Mesothelial cell of epicardium (in vitro differentiated cells): ENCODE measurements around the gene FGF10. TPM values are rescaled to one million over a fixed set of nuclear protein-coding genes. Genes with fewer than 3 reads are reported as not detected.

Experiments
- DNase-seq, 2 experiments: peaks; one replicate each; pipeline ENCODE4 v3.0.0; 2021; ENCODE audit warnings: low spot score in 2 of 2; ENCODE audit not compliant: unreplicated experiment in 2 of 2
- H3K27ac Mint-ChIP-seq: 2 replicates; pipeline ENCODE4 v1.8.0; 2021; ENCODE audit warnings: mixed read lengths
- H3K27me3 Mint-ChIP-seq: 2 replicates; pipeline ENCODE4 v1.8.0; 2021; ENCODE audit warnings: low read depth, mixed read lengths
- H3K36me3 Mint-ChIP-seq: 2 replicates; pipeline ENCODE4 v1.8.0; 2021; ENCODE audit warnings: mixed read lengths
- H3K4me1 Mint-ChIP-seq: 2 replicates; pipeline ENCODE4 v1.8.0; 2021; ENCODE audit warnings: mixed read lengths
- H3K4me3 Mint-ChIP-seq: 2 replicates; pipeline ENCODE4 v1.8.0; 2021; ENCODE audit warnings: mild to moderate bottlenecking, moderate library complexity, mixed read lengths
- H3K9me3 Mint-ChIP-seq: 2 replicates; pipeline ENCODE4 v1.8.0; 2021; ENCODE audit warnings: mixed read lengths
- total RNA-seq: library from RNA; stranded (reverse); gene quantifications from 3 replicates; pipeline ENCODE4 v1.2.1, GENCODE V29; 2021
- TF ChIP-seq, protein P1 (sequence below): fragments of 200-600 bp; sonication (generic); IDR thresholded peaks from one replicate; pipeline ENCODE4 v1.5.0; 2021; ENCODE audit warnings: antibody characterized with exemption; ENCODE audit not compliant: unreplicated experiment

FGF10 gene
- total RNA-seq, 1 donor from 2014 or later: 0.31 TPM

DNA sequence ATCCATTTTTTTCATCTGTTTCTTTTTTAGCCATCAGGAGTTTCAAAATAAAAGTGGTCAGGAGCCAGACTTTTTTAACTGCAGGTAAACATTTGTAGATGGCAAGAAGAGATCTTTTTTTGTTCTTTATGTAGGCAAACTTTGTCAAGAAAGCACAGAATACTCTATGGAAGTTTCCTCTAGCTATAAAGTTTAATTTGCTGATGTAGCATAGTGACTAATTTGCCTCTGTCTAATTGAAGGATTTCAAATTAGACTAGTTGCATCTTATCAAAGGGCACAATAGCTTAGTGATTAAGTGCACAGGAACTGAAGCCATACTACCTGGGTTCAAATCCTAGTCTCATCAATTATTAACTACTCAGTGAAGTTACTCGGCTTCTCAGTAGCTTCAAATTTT, 22.0 kb downstream of the FGF10 start:
- TF ChIP-seq, protein P1, sequence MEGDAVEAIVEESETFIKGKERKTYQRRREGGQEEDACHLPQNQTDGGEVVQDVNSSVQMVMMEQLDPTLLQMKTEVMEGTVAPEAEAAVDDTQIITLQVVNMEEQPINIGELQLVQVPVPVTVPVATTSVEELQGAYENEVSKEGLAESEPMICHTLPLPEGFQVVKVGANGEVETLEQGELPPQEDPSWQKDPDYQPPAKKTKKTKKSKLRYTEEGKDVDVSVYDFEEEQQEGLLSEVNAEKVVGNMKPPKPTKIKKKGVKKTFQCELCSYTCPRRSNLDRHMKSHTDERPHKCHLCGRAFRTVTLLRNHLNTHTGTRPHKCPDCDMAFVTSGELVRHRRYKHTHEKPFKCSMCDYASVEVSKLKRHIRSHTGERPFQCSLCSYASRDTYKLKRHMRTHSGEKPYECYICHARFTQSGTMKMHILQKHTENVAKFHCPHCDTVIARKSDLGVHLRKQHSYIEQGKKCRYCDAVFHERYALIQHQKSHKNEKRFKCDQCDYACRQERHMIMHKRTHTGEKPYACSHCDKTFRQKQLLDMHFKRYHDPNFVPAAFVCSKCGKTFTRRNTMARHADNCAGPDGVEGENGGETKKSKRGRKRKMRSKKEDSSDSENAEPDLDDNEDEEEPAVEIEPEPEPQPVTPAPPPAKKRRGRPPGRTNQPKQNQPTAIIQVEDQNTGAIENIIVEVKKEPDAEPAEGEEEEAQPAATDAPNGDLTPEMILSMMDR: no peak
- H3K36me3 Mint-ChIP-seq: no peaks in the 10 kb centered on the region
- no peak overlapping the region for H3K4me3 Mint-ChIP-seq
- H3K27me3 Mint-ChIP-seq: peaks cover 5% of the 10 kb centered on the region
- H3K27ac Mint-ChIP-seq: no peak overlapping the region
- H3K9me3 Mint-ChIP-seq: no peaks in the 10 kb centered on the region
- H3K4me1 Mint-ChIP-seq: peaks cover 6% of the 10 kb centered on the region
- no peak for DNase-seq

DNA sequence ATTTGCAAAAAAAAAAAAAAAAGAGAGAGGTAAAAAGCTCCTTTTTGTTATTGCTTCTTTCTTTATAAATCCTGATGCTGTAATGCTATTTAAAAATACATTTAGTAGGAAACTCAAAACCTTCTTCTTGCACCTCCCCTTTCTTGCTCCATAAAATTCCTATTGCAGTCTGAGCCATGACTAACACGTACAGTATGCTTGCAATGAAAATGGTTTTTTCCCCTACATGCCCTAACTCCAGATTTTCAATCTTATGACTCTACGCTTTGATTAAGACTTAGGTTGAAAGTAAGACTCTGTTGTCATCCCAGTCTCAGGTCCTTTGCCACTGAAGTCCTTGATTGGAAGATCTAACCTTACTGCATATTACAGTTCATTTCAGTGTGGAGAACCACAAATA, 23.9 kb downstream of the FGF10 start:
- Mint-ChIP-seq H3K4me1 (peaks cover 6% of the 10 kb centered on the region), H3K9me3 (no peaks in the 10 kb centered on the region), H3K27ac (no peak overlapping the region), H3K4me3 (no peak overlapping the region), H3K27me3 (peaks cover 5% of the 10 kb centered on the region), H3K36me3 (no peaks in the 10 kb centered on the region)
- TF ChIP-seq, protein P1: no peak
- DNase-seq: no peak

DNA sequence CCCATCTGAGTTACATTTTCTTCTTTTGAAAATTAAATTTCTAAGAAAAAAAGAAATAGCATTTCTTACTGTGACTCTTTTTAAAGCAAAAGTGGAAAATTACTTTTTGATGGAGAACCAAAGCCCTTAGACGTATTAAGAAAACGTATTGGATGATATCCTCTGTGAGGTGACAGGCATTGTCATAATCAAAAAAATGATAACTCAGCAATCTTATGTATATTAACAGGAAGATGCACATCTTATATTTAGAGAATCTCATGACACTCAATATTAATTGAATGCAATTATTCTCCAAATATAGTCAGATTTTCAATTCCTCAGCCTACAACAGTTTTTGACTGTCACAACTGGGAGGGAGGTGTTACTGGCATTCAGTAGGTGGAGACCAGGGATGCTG, 25.1 kb downstream of the FGF10 start:
- H3K27me3 Mint-ChIP-seq: peaks cover 5% of the 10 kb centered on the region
- H3K4me3 Mint-ChIP-seq: no peak overlapping the region
- H3K36me3 Mint-ChIP-seq: no peaks in the 10 kb centered on the region
- no peaks in the 10 kb centered on the region for H3K9me3 Mint-ChIP-seq
- no peak overlapping the region for H3K27ac Mint-ChIP-seq
- TF ChIP-seq, protein P1: no peak
- peaks cover 6% of the 10 kb centered on the region for H3K4me1 Mint-ChIP-seq
- no peak for DNase-seq

DNA sequence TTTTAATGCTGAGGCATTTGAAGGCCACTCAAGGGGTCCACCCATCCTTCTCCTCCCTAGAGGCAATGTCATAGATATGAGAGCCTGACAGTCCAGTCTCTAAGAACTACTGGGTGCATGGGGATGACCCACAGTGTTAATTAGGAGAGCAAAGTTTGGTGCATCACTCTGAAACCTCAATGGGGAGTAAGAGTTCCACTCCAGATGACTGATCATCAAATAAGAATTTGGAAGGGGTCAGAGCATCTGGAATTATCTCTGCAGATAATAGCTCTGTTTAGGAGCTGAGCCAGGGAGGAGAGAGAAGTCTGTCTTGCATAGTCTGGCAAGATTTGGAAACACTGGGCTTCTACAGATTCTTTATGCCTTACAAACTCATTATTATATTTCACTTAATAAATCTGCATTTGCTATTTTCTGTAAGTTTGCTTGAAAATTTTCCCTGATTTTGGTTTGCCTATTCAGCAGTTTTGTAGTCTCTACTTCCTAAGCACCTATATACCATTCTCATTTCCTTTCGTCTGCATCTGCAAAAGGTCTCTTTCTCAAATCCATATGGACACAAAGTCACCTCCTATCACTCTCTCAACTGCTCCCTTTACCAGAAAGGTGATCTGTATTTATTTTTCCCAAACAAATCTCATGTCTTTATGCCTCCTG, 27.7 kb downstream of the FGF10 start:
- peaks cover 4% of the 10 kb centered on the region for H3K4me1 Mint-ChIP-seq
- no peaks in the 10 kb centered on the region for H3K9me3 Mint-ChIP-seq
- no peak for DNase-seq
- peaks cover 9% of the 10 kb centered on the region for H3K27me3 Mint-ChIP-seq
- no peaks in the 10 kb centered on the region for H3K36me3 Mint-ChIP-seq
- no peak overlapping the region for H3K27ac Mint-ChIP-seq
- H3K4me3 Mint-ChIP-seq: no peak overlapping the region
- TF ChIP-seq, protein P1: no peak

DNA sequence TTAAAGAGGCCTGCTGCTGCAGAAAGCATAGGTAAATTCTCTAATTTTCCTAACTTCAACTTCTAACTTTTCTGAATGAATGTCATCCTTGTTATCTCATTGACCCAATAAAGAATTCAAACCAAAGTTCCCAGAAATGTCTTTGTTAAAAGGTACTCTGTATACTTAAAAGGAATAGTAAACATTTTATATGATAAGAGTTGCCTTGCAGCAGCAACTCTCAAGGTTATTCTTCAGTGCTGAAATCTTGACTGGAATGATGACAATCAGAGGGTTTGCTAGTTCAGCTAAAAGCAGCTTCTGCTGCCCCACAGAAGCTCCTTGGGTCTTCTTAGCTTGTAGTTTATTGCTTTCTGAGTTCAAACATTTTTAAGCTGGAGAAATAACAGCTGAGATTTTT, 28.3 kb downstream of the FGF10 start:
- Mint-ChIP-seq H3K4me3 (no peak overlapping the region), H3K36me3 (no peaks in the 10 kb centered on the region), H3K9me3 (no peaks in the 10 kb centered on the region), H3K4me1 (no peaks in the 10 kb centered on the region), H3K27ac (no peak overlapping the region), H3K27me3 (peaks cover 12% of the 10 kb centered on the region)
- DNase-seq: no peak
- TF ChIP-seq, protein P1: no peak

DNA sequence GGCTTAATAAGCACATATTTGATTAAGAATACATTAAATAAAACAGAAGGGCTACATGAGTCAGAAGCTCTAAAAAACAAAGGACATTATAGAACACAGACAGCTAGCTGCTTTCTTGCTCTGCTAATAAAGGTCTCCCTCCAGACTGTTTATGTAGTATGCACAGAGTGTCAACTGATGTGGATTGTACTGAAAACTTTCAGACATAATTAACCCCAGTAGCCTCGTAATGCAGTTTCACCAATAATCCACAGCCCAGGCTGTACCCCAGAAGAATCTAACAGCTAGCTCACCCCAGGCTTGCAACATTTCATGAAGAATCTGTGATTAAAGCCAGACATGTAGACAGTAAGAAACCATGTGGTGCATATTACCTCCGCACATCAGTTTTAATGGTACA, 30.8 kb downstream of the FGF10 start:
- TF ChIP-seq, protein P1: no peak
- H3K9me3 Mint-ChIP-seq: no peaks in the 10 kb centered on the region
- DNase-seq: no peak
- H3K27ac Mint-ChIP-seq: no peak overlapping the region
- H3K4me3 Mint-ChIP-seq: no peak overlapping the region
- H3K27me3 Mint-ChIP-seq: peaks cover 12% of the 10 kb centered on the region
- no peaks in the 10 kb centered on the region for H3K4me1 Mint-ChIP-seq
- no peaks in the 10 kb centered on the region for H3K36me3 Mint-ChIP-seq
